H1 (cell line): ENCODE measurements around the gene SLIT3. TPM values are rescaled to one million over a fixed set of nuclear protein-coding genes. Genes with fewer than 3 reads are reported as not detected.

ENCODE experiments used
- CTCF ChIA-PET: fragments of 300-600 bp; sonication (Branson Sonifier 250); formaldehyde crosslinking; loops from one replicate; lab custom pipeline; 2021; ENCODE audit not compliant: partially characterized antibody; lab: Charles Lee
- POLR2A ChIA-PET: fragments of 300-600 bp; sonication (Branson Sonifier 250); formaldehyde crosslinking; loops from one replicate; lab custom pipeline; 2021; ENCODE audit warnings: inconsistent platforms; ENCODE audit not compliant: partially characterized antibody; lab: Charles Lee
- DNase-seq, 2 experiments: peaks; one replicate each; pipeline versions ENCODE4 v3.0.0 to v3.0.0-alpha.2; 2010 to 2022; ENCODE audit warnings: low spot score in 2 of 2, low read depth in 1 of 2, mixed read lengths in 1 of 2
- FAIRE-seq: peaks from 2 replicates; lab custom pipeline; 2011; peaks lifted over from hg19 to GRCh38; lab: Jason Lieb, UNC
- H2AFZ ChIP-seq: 2 replicates; pipeline ENCODE4 v1.8.1; 2012; ENCODE audit warnings: low read length, inconsistent platforms
- H2AK5ac ChIP-seq: 2 replicates; pipeline ENCODE4 v1.6.1; 2013; ENCODE audit warnings: low read depth, low read length
- H2BK120ac ChIP-seq: replicated peaks from 2 replicates; pipeline ENCODE3; 2013; ENCODE audit warnings: low read depth, low read length, inconsistent platforms
- H2BK12ac ChIP-seq: 2 replicates; pipeline ENCODE4 v1.6.1; 2013; ENCODE audit warnings: low read depth, low read length
- H2BK15ac ChIP-seq: 2 replicates; pipeline ENCODE4 v1.6.1; 2013; ENCODE audit warnings: low read length
- H2BK20ac ChIP-seq: 2 replicates; pipeline ENCODE4 v1.6.1; 2013; ENCODE audit warnings: low read length
- H2BK5ac ChIP-seq: 2 replicates; pipeline ENCODE4 v1.6.1; 2013; ENCODE audit warnings: low read depth, low read length
- H3K14ac ChIP-seq: 2 replicates; pipeline ENCODE4 v1.6.1; 2013; ENCODE audit warnings: inconsistent platforms; ENCODE audit not compliant: insufficient read length
- H3K18ac ChIP-seq: 2 replicates; pipeline ENCODE4 v1.6.1; 2013; ENCODE audit warnings: low read length; ENCODE audit errors: extremely low read depth
- H3K23ac ChIP-seq: 2 replicates; pipeline ENCODE4 v1.6.1; 2013; ENCODE audit warnings: inconsistent platforms; ENCODE audit not compliant: insufficient read length
- H3K23me2 ChIP-seq: 2 replicates; pipeline ENCODE4 v1.6.1; 2013; ENCODE audit warnings: low read depth, low read length
- H3K27ac ChIP-seq: 2 replicates; pipeline ENCODE4 v1.6.1; 2011; ENCODE audit warnings: low read depth, low read length, inconsistent platforms
- H3K27me3 ChIP-seq, 4 experiments: replicated peaks in 1 of 4; 1 replicate in 1 of 4; 2 replicates in 3 of 4; pipeline versions ENCODE4 v1.6.1 to v1.8.1; 2011 to 2013; ENCODE audit warnings: low read length in 3 of 4, mild to moderate bottlenecking in 3 of 4, inconsistent platforms in 2 of 4, mixed read lengths in 2 of 4, moderate library complexity in 1 of 4; ENCODE audit not compliant: control insufficient read depth in 3 of 4, insufficient read depth in 3 of 4; ENCODE audit errors: extremely low read depth in 1 of 4
- H3K36me3 ChIP-seq, 4 experiments: 2 replicates each; pipeline versions ENCODE4 v1.6.1 to v1.8.1; 2011 to 2013; ENCODE audit warnings: mild to moderate bottlenecking in 4 of 4, low read length in 3 of 4, moderate library complexity in 2 of 4, control low read depth in 1 of 4, inconsistent platforms in 1 of 4; ENCODE audit not compliant: insufficient read depth in 4 of 4, control insufficient read depth in 2 of 4
- H3K4ac ChIP-seq: replicated peaks from 2 replicates; pipeline ENCODE3; 2013; ENCODE audit warnings: low read length, low read depth, mixed read lengths, inconsistent platforms; ENCODE audit not compliant: insufficient read length
- H3K4me1 ChIP-seq, 4 experiments: replicated peaks in 1 of 4; 1 replicate in 1 of 4; 2 replicates in 3 of 4; pipeline versions ENCODE4 v1.6.1 to v1.8.1; 2011 to 2013; ENCODE audit warnings: low read length in 3 of 4, inconsistent platforms in 2 of 4, mixed read lengths in 1 of 4; ENCODE audit not compliant: insufficient read depth in 4 of 4, control insufficient read depth in 3 of 4
- H3K4me2 ChIP-seq, 2 experiments: 2 replicates each; pipeline versions ENCODE4 v1.6.1 to v1.8.1; 2011 to 2013; ENCODE audit warnings: low read depth in 2 of 2, low read length in 2 of 2, control low read depth in 1 of 2, inconsistent platforms in 1 of 2, mild to moderate bottlenecking in 1 of 2; ENCODE audit not compliant: insufficient read depth in 1 of 2
- H3K4me3 ChIP-seq, 4 experiments: fragments of 200-600, 300-600 bp in 1 of 4; sonication (generic), shearing (Covaris generic), sonication (Bioruptor Twin) in 1 of 4; 2 replicates each; pipeline versions ENCODE4 v1.5.1 to v1.8.1; 2011 to 2016; ENCODE audit warnings: low read length in 4 of 4, low read depth in 3 of 4, control low read depth in 2 of 4, inconsistent platforms in 2 of 4, mild to moderate bottlenecking in 2 of 4, mixed read lengths in 1 of 4, moderate library complexity in 1 of 4; ENCODE audit not compliant: insufficient read depth in 2 of 4; ENCODE audit errors: extremely low read depth in 1 of 4
- H3K56ac ChIP-seq: replicated peaks from 2 replicates; pipeline ENCODE3; 2013; ENCODE audit warnings: low read depth, mild to moderate bottlenecking, mixed read lengths, low read length, inconsistent platforms; ENCODE audit not compliant: insufficient read length
- H3K79me1 ChIP-seq: 2 replicates; pipeline ENCODE4 v1.6.1; 2013; ENCODE audit warnings: low read depth, low read length, control low read depth
- H3K79me2 ChIP-seq, 2 experiments: 2 replicates each; pipeline versions ENCODE4 v1.6.1 to v1.8.1; 2012 to 2013; ENCODE audit warnings: low read length in 2 of 2, mild to moderate bottlenecking in 2 of 2, inconsistent platforms in 1 of 2; ENCODE audit not compliant: insufficient read depth in 2 of 2, control insufficient read depth in 1 of 2
- H3K9ac ChIP-seq, 4 experiments: replicated peaks in 1 of 4; 1 replicate in 1 of 4; 2 replicates in 3 of 4; pipeline versions ENCODE4 v1.6.1 to v1.8.1; 2011 to 2013; ENCODE audit warnings: low read depth in 3 of 4, low read length in 3 of 4, control low read depth in 2 of 4, mild to moderate bottlenecking in 2 of 4, moderate library complexity in 2 of 4, inconsistent platforms in 1 of 4; ENCODE audit errors: extremely low read depth in 1 of 4
- H3K9me3 ChIP-seq, 2 experiments: 2 replicates each; pipeline versions ENCODE4 v1.6.1 to v1.8.1; 2012 to 2013; ENCODE audit warnings: mild to moderate bottlenecking in 2 of 2, moderate library complexity in 2 of 2, control low read depth in 1 of 2, inconsistent platforms in 1 of 2, low read depth in 1 of 2, low read length in 1 of 2, mixed read lengths in 1 of 2; ENCODE audit not compliant: insufficient read depth in 2 of 2
- H4K20me1 ChIP-seq, 2 experiments: replicated peaks in 1 of 2; 2 replicates each; pipeline versions ENCODE3 to v1.8.1; 2011 to 2013; ENCODE audit warnings: inconsistent platforms in 2 of 2, low read length in 2 of 2, mild to moderate bottlenecking in 1 of 2; ENCODE audit not compliant: insufficient read depth in 2 of 2, control insufficient read depth in 1 of 2
- H4K5ac ChIP-seq: 2 replicates; pipeline ENCODE4 v1.6.1; 2013; ENCODE audit warnings: low read length, low read depth, mixed read lengths, inconsistent platforms; ENCODE audit not compliant: insufficient read length
- H4K8ac ChIP-seq: 2 replicates; pipeline ENCODE4 v1.8.0; 2013; ENCODE audit warnings: mild to moderate bottlenecking, moderate library complexity, low read length, inconsistent platforms; ENCODE audit not compliant: insufficient read depth; ENCODE audit errors: extremely low read depth
- H4K91ac ChIP-seq: replicated peaks from 2 replicates; pipeline ENCODE3; 2013; ENCODE audit warnings: low read length, mixed read lengths, inconsistent platforms; ENCODE audit not compliant: insufficient read length
- BCL11A ChIP-seq, 2 experiments: IDR thresholded peaks; one replicate each; pipeline ENCODE4 v1.6.1; 2011; ENCODE audit warnings: low read depth in 2 of 2, low read length in 2 of 2, mild to moderate bottlenecking in 2 of 2
- CHD2 ChIP-seq: IDR thresholded peaks from 2 replicates; pipeline ENCODE4 v1.6.1; 2012; ENCODE audit warnings: low read length, improper control_type of control experiment
- CTBP2 ChIP-seq: IDR thresholded peaks from 2 replicates; pipeline ENCODE4 v1.7.0; 2011; ENCODE audit warnings: borderline replicate concordance, mild to moderate bottlenecking, moderate library complexity, mixed read lengths, low read length; ENCODE audit not compliant: insufficient read depth, insufficient read length
- NANOG ChIP-seq: IDR thresholded peaks from 2 replicates; pipeline ENCODE4 v1.6.1; 2011; ENCODE audit warnings: low read length, low read depth, mild to moderate bottlenecking, inconsistent platforms; ENCODE audit not compliant: insufficient read depth, poor library complexity, severe bottlenecking
- NRF1 ChIP-seq: IDR thresholded peaks from 2 replicates; pipeline ENCODE4 v1.6.1; 2011; ENCODE audit warnings: mild to moderate bottlenecking, low read depth, low read length, improper control_type of control experiment
- RBBP5 ChIP-seq: IDR thresholded peaks from 2 replicates; pipeline ENCODE4 v1.7.1; 2012; ENCODE audit warnings: low read depth, mild to moderate bottlenecking, inconsistent platforms, low read length, moderate library complexity, borderline replicate concordance
- RNF2 ChIP-seq: fragments of 200-900, 300-1000 bp; sonication (generic); IDR thresholded peaks from 2 replicates; pipeline ENCODE4 v1.7.1; 2016; ENCODE audit warnings: borderline replicate concordance, low read depth, mild to moderate bottlenecking, antibody characterized with exemption, low read length; ENCODE audit not compliant: poor library complexity, severe bottlenecking; ENCODE audit errors: missing control alignments
- SAP30 ChIP-seq: fragments of 300-600 bp; sonication (generic); IDR thresholded peaks from 2 replicates; pipeline ENCODE4 v1.7.1; 2012; ENCODE audit warnings: low read length, moderate library complexity, mild to moderate bottlenecking, inconsistent platforms; ENCODE audit not compliant: insufficient read depth, insufficient replicate concordance
- WGBS, 2 experiments: shearing (Covaris generic) in 1 of 2; methylation state at CpG; one replicate each; pipeline versions ENCODE4 v1.1.6 to v1.1.7; 2013 to 2015; ENCODE audit warnings: low lambda C conversion rate in 2 of 2, mixed read lengths in 2 of 2, inconsistent platforms in 1 of 2, low coverage in 1 of 2, missing lambda C conversion rate in 1 of 2; ENCODE audit not compliant: insufficient replicate concordance in 2 of 2, insufficient coverage in 1 of 2, insufficient read length in 1 of 2; ENCODE audit errors: extremely low coverage in 1 of 2, missing lambda C conversion rate in 1 of 2; 5-methylcytosine and 5-hydroxymethylcytosine counted together
- polyA plus RNA-seq, 7 experiments: library from polyadenylated mRNA; depleted of rRNA in 3 of 7; stranded (reverse) in 5 of 7; unstranded in 2 of 7; fragments of >200 nt in 5 of 7; fragments of 200-250 nt in 2 of 7; gene quantifications; 1 replicate in 5 of 7; 2 replicates in 1 of 7; 4 replicates in 1 of 7; pipeline versions ENCODE4 v1.2.1 to v1.2.3, GENCODE V29; 2011 to 2013; ENCODE audit warnings: missing spikeins in 2 of 7, mixed read lengths in 2 of 7
- total RNA-seq: library from RNA; stranded (reverse); fragmentation: NEBNext Ultra II Directional; extraction: Animal tissue kit (Norgen Biotek cat#: 25700); gene quantifications from 2 replicates; pipeline ENCODE4 v1.2.1, GENCODE V29; 2021
- TF ChIP-seq, protein P1 (sequence below): IDR thresholded peaks from 2 replicates; pipeline ENCODE4 v1.6.1; 2011; ENCODE audit warnings: low read length, improper control_type of control experiment

SLIT3 gene
- total and polyA plus RNA-seq, 2 of the 8 experiments (the other 6 are each of a cell fraction or from before 2014, with no cell fraction given) = 1.1 to 1.2 TPM

DNA sequence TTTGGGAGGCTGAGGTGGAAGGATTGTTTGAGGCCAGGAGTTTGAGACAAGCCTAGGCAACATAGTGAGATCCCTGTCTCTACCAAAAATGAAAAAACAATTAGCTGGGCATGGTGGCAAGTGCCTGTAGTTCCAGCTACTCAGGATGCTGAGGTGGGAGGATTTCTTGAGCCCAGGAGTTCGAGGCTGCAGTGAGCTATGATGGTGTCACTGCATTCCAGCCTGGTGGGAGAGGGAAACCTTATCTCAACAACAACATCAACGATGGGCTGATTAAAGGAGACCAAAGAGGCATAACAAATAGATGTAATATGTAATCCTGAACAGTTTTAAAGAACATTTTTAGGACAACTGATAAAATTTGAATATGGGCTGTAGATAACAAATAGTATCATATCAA is 687.5 kb downstream of the SLIT3 start:
- Histone ChIP-seq H2AK5ac (no peak overlapping the region), H2BK20ac (no peak overlapping the region), H3K4ac (no peak overlapping the region), H2BK15ac (no peak overlapping the region), H3K23me2 (no peaks in the 10 kb centered on the region), H4K20me1 (no peaks in the 10 kb centered on the region), H3K14ac (no peak overlapping the region), H4K91ac (no peak overlapping the region), H4K8ac (no peak overlapping the region), H3K79me1 (no peaks in the 10 kb centered on the region), H3K27me3 (no peaks in the 10 kb centered on the region), H3K4me1 (no peaks in the 10 kb centered on the region), H3K23ac (no peak overlapping the region), H2BK120ac (no peak overlapping the region), H3K4me3 (no peak overlapping the region), H3K56ac (no peak overlapping the region), H2BK12ac (no peak overlapping the region), H3K27ac (no peak overlapping the region), H3K4me2 (no peak overlapping the region), H3K9me3 (no peaks in the 10 kb centered on the region), H2AFZ (no peak overlapping the region), H3K18ac (no peak overlapping the region), H3K9ac (no peak overlapping the region), H4K5ac (no peak overlapping the region), H3K79me2 (no peaks in the 10 kb centered on the region), H3K36me3 (no peaks in the 10 kb centered on the region), H2BK5ac (no peak overlapping the region)
- ChIA-PET CTCF (interaction anchor here (0.6 to 0.9 kb wide), 3 partner anchors 10 to 91 kb away, joined by 3 to 4 read pairs (median 3); no protein-coding TSS in a partner anchor), POLR2A (no interaction called here)
- DNase-seq (no peak), FAIRE-seq (no peak)
- WGBS, 2 experiments = 84% methylated on average over 2 of the region's 2 CpGs; no CpG with 5 or more reads in 1 of the 2 experiments
- TF ChIP-seq CHD2 (no peak), SAP30 (no peak), RNF2 (no peak), CTBP2 (no peak), NANOG (no peak), NRF1 (no peak), BCL11A (IDR thresholded peaks at IDR 0.05; ENCODE audit: low read depth in 2 of 2, low read length in 2 of 2) (no peak), RBBP5 (no peak)
- TF ChIP-seq, protein P1, sequence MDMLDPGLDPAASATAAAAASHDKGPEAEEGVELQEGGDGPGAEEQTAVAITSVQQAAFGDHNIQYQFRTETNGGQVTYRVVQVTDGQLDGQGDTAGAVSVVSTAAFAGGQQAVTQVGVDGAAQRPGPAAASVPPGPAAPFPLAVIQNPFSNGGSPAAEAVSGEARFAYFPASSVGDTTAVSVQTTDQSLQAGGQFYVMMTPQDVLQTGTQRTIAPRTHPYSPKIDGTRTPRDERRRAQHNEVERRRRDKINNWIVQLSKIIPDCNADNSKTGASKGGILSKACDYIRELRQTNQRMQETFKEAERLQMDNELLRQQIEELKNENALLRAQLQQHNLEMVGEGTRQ = no peak
